GM19238 (cell line): ENCODE measurements around the gene MEOX1.

ENCODE experiments used
- DNase-seq: peaks from one replicate; pipeline ENCODE4 v3.0.0; 2011; ENCODE audit warnings: low spot score; ENCODE audit not compliant: insufficient read length

The MEOX1 gene

GRCh38 chr17:43591779-43592562 lies 69.8 kb downstream of the MEOX1 start:
- DNase-seq, result no peak

GRCh38 chr17:43591001-43591400 lies 70.7 kb downstream of the MEOX1 start:
- no peak for DNase-seq
